HG02623 (cell line): Measurements from ENCODE around the gene PAXX.

ENCODE experiments used
- ATAC-seq: cut with Tn5 transposase; IDR thresholded peaks from one replicate; pipeline ENCODE4 v1.9.1; 2021; ENCODE audit warnings: moderate library complexity; ENCODE audit not compliant: unreplicated experiment

PAXX gene

DNA sequence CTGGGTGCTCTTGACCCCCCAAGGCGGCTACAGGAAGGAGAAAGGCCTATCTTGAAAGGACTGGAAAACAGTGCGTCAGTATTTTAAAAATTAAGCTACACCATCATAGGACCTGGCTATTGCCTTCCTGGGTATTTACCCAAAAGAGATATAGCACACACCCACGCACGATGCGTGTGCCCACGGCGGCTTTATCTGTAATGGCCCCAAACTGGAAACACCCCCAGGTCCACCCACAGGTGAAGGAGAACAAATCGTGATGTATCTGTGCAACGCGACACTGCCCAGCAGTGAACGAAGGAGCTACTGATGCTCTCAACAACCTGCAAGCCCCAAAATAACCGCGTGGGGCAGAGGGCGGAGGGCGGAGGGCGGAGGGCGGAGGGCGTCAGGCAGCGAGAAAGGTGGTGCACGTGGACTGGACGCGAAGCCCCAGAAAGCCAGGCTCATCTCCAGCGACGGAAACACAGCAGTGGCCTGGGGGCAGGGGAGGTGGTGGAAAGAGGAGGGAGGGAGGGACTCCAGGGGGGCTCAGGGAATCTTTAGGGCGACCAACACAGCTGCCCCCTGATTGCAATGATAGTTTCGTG is 27.3 kb upstream of the PAXX start:
- no peak for ATAC-seq

DNA sequence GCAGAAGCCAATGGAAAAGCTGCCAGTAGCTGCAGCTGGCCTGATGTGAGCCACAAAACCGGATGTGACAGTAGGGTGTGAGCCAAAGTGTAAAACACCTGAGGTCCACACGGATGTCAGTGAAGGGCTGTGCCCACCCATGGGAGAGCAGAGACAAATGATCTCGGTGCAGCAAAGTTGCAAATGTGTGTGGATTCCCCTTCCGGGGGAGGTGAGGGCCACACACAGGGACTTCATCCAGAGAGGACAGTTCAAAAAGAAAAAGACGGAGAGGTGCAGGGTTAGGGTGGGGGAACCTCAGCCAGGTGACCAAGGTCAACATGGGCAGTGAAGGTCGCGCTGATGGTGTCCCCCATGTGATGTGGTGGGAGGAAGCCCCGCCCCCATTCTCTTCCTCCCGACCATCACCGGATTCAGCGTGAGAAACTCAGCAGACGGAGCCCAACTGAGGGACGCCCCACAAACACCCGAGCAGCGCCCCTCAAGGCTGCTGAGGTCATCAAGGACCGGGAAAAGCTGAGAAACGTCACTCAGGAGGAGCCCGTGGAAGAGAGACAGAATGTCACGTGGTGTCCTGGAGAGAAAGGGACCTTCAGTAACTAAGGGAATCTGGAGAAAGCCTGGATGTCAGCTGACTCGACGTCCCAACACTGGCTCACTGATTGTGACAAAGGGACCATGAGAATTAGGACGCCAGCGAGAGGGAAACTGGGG is 26.3 kb upstream of the PAXX start:
- ATAC-seq, result no peak

DNA sequence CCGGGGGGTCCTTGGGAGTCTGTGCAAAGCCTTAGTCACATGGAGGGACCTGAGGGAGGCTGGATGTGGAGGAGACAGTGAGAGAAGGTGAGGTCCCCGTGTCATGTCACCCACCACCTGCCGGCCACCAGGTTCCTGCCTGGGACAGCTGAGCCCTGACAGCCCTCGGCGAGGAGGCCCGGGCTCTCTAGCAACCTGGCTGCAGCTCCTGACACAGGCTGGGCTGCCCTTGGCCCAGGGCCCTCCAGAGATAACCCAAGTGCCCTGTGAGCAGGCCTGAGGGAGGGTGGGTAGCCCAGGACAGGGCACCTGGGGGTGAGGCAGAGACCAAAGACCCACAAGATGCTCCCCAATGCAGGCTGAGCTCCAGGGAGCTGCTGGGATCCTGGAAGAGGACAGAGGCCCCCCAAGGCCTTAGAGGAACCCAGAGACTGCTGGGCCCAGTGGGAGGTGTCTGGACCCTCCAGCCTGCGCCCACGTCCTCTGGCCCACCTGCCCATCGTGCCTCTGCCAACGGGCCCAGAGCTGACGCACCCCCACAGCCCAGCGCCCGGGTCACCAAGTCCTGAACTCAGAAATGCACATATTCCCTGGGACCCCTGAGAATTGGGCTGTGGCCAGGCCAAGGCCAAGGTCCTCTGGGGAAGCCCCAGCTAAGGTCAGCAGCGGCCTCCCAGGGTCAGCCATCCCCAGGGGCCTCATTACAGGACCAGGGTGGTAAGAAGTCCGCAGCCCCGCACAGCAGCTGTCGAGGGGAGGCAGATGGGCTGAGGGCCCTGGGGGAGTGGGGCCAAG is 23.7 kb upstream of the PAXX start:
- no peak for ATAC-seq

DNA sequence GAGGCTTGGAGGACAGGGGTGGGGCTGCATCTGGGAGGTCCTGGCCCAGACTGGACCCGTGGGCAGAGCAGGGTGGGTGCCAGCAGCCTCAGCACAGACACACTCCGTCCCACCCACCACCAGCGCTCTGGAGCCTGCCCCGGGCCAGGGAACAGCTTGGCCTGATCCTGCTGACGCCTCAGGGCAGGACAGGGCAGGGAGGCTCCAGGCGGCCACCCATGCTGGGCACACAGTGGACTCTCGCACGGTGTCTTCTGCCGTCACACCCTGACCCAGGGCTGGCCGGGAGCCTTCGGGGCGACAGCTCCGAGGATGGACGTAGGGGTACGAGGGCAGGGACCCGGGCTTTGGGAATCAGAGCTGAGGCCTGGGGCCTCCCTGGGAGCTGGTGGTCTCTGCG is 23.1 kb upstream of the PAXX start:
- no peak for ATAC-seq

DNA sequence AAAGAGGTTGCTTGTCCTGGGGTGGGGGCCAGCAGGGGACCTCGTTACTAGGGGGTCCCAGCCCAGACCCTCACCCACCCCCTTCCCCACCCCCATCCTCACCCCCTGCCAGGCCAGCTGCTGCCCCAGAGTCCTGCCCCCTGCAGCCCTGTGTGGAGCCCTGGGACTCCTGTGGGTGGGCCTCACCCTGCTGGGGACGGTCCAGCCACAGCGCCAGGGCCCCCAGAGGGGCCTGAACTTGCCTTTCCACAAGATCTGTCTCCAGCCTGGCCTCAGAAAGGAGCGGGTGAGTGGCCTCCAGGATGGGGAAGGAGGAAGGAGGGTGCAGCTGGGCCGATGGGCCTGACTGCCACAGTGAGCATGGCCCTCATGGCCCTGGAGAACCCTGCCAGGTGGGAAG is 22.4 kb upstream of the PAXX start:
- ATAC-seq, result no peak

DNA sequence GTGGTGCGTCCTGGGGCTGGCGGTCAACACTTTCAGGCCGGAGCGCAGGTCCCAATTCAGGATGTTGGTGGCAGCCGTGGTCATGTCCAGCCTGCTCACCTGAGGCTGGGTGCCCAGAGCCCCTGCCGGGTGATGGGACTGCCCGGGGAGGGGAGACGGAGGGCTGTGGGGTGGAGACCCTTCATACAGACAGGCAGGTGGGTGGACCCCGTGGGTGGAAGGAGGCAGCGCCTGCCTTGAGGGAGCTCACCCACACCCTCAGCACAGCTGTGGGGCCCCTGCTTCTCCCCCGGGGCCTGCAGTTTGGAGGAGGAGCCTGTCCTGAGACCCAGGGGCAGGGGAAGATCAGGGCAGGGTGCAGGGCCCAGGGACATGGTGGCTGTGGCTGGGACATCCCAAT is 21.9 kb upstream of the PAXX start:
- no peak for ATAC-seq

DNA sequence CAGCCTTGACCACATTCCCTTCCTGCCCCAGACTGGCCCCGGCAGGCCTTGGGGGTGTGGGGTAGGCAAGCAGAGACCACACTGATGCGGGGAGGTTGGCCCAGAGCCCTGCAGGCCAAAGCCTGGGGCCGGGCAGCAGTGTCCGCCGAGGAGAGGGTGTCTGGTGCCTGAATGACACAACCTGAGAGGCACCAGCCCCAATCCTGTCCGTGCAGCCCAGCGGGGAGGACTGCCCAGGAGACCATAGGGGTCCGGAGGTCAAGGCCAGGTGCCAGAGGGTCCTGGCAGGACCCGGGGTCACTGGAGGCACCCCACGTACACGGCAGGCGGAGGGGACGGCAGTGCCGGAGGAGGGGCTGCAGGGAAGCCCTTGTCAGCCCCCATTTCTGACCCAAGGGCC is 20.5 kb upstream of the PAXX start:
- no peak for ATAC-seq

DNA sequence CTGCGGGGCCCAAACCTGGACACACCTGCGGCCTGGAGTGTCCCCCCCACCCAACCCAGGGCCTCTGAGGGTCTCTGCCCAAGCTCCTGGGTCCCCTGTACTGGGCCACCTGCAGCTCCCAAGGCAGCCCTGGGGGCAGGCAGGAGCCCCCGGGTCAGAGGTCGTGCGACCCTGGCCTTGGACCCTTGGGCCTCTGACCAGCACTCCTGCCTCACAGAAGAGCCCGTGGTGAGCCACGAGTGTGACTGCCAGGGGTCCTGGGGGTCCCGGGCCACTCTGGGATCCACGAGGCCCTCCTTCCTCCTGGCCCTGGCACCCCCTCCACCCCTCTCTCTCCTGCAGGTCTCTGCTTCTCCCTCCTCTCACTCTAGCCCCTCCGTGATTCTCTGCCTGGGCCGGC is 19.9 kb upstream of the PAXX start:
- ATAC-seq, result no peak

DNA sequence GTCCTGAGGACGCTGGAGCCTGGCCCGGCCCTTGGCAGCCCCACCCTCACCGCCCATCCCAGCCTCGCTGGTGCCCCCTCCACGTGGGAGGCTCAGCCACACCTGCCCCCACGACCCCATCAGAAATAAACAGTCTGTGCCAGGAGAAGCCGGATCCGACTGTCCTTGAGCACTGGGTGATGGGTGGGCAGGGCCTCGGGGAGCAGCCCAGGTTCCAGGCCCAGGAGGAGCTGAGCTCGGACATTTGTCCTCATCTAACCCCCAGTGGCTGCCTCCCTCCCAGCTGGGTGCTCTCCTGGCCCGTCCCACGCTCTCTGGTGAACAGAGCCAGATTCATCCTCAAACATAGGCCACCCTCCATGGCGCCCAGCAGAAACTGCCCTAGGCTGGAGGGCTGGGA is 19.5 kb upstream of the PAXX start:
- ATAC-seq, result no peak

DNA sequence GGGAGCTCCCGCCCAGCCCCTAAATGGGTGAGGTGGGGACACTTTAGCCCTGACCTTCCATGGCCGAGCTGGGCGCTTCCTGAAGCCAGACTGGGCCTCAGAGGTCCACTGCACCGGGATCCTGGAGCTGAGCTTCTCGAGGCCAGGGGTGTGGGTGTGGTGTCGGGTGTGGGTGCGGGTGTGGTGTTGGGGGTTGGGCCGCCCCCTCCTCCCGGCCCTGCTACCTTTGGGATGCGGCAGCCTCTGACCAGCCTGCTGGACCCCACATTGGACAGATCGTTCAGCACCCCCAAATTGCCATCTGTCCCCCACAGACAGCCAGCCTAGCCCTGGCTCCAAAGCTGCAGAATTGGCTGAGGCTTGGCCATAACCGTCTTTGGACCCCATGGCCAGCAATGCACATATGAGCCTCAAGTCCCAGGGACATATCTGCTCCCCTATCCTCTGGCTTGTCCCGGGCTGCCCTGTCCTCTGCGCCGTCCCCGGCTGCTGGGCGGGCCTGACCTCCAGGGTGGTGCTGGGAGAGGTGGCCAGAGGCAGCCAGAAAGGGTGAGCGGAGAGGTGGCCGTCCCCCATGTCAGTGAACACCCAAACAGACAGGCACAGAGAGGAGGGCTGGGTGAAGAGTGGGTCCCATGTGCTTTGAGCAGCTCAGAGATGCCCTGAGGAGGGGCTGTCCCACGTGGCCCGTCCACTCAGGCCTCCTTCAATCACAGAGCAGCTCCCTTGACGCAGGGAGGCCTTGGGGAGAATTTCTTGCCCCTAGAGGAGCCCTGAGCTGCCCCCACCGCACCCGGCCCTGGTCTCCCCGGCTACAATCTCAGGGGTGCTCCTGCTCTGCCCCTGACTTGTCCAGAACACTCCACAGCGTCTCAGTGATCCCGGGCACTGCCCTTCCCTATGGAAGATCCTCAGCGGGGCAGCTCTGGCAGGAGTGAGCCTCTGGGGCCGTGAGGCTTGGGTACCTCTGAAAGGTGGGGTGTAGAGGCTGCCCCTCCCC is 18.3 kb upstream of the PAXX start:
- ATAC-seq, result no peak

DNA sequence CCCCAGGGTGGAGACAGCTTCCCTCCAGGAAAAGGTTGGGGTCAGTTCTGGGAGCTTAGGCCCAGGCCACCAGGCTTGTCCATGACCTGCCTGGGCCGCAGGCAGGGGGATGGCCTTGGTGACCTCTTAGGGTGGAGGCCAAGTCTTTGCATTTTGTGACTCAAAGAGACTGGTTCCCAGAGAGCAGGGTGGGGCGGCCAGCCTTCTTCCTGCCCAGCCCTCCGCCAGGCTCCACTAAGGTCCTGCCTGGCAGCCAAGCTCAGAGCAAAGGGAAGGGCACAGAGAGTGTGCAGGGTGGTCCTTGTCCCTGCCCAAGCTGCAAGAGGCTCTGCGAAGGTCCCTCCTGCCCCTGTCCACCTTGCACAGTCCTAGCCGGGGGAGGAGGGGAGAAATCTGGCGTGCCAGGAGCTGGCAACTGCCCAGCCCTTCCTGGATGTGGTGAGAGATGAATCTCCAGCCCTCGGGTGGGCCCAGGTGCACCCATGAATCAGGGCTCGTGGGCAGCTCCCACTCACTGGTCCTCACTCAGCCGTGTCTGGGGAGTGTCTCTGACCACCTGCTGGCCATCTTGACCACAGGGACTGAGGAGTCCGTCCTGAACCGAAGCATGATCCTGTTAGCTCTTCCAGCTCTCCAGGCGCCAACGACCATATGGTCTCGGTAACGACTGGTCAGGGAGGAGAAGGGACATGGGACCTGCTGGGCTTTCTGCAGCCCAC is 17.2 kb upstream of the PAXX start:
- no peak for ATAC-seq

DNA sequence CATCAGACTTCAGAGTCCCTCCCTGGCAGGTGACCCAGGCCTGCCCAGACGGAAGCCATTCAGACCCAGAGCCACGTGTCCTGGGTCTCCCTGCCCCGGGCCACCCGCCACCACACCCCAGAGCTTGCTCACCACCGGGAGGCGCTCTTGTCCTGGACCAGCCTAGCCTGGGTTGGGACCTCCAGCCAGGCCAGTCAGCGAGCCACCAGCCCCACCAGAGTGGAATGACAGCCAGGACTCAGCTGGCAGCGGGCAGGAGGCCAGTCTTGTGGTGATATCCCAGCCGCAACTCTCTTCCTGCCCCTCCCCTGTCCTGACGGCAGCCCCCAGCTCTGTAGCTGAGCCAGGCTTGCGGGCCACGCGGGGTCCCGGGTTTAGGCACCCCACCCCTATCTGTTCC is 16.6 kb upstream of the PAXX start:
- ATAC-seq, result no peak

DNA sequence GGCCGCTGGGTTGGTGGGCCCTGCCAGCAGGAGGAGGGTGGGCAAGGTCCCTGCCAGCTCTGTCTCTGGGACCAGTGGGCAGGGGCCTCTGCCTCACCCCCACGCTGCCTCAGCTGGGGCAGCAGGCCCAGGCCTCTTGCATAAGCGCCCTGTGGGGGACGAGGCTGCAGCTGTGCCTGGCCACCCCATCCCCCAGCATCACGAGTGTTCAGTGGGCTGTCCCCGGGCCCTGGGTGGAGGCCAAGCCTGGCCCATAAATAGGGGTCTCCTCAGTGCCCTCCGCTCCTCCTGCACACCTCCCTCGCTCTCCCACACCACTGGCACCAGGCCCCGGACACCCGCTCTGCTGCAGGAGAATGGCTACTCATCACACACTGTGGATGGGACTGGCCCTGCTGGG is 15.0 kb upstream of the PAXX start, which contains the start of gene PTGDS:
TSS of gene PTGDS (plus strand) at position 282 of the 400 bp plus-strand sequence. CDS start at position 357, 75 bp downstream.
- ATAC-seq, result no peak

DNA sequence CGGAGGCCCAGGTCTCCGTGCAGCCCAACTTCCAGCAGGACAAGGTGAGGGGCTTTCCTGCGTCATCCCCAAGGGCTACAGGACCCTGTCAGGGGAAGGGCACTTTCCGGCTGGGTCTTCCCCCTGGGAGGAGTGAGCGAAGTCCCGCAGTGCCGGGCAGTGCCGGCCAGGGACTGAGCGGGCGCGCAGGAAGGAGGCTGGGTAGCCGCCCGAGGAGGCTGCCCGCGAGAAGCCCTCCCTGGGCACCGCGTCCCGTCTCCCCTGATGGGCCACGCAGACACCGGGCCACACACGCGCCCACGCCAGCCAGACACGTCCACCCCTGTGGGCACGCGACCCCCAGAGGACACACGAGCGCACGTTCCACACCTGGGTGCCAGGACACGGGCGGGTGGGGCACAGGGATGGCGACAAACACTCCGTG is 14.6 kb upstream of the PAXX start:
- ATAC-seq, result no peak

DNA sequence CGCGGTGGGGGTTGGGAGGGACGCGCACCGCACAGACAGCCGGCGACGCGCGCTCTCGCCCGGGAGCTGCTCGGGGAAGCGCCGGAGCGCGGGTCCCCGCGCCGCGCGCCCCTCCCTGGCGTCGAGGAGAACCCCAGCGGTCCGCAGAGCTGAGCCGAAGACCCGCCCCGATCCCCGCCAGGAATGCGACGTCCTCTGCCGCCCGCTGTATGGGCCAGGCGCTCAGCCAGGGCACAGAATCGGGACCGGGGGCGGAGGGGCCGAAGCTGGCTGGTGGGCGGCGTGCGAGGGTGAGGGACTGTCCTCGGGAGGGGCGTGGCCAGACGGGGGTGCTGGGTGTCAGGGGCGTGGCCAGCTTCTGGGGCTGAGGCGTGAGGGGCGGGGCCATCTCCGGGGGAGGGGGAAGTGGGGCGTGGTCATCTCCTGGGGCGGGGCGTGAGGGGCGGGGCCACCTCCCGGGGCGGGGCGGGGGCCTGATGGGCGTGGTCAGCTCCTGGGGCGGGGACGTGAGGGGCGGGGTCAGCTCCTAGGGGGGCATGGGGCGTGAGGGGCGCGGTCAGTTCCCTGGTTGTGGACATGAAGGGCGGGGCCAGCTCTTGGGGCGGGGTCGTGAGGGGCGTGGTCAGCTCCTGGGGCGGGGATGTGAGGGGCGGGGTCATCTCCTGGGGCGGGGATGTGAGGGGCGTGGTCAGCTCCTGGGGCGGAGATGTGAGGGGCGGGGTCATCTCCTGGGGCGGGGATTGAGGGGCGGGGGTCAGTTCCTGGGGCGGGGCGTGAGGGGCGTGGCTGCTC is 14.0 kb upstream of the PAXX start:
- no peak for ATAC-seq

DNA sequence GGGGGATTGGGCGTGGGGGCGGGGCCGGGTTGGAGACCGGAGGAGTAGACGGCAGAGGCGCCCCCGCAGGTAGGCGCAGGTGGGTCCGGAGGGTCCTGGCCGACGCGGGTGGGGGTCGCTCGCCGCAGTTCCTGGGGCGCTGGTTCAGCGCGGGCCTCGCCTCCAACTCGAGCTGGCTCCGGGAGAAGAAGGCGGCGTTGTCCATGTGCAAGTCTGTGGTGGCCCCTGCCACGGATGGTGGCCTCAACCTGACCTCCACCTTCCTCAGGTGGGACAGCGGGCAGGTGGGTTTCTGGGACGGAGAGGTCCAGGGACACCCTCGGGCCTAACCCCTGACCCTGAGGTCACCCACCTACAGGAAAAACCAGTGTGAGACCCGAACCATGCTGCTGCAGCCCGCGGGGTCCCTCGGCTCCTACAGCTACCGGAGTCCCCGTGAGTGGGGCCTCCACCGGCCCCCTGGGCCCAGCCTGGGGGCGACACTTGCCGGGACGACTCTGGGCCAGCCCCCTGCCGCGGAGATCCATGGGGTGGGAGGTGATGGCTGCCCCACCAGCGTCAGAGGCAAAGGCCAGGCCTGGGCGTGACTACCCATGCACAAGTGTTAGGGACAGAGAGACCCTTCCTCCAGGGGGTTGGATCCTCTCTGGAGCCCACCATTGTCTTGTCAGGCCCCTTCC is 13.2 kb upstream of the PAXX start:
- no peak for ATAC-seq

DNA sequence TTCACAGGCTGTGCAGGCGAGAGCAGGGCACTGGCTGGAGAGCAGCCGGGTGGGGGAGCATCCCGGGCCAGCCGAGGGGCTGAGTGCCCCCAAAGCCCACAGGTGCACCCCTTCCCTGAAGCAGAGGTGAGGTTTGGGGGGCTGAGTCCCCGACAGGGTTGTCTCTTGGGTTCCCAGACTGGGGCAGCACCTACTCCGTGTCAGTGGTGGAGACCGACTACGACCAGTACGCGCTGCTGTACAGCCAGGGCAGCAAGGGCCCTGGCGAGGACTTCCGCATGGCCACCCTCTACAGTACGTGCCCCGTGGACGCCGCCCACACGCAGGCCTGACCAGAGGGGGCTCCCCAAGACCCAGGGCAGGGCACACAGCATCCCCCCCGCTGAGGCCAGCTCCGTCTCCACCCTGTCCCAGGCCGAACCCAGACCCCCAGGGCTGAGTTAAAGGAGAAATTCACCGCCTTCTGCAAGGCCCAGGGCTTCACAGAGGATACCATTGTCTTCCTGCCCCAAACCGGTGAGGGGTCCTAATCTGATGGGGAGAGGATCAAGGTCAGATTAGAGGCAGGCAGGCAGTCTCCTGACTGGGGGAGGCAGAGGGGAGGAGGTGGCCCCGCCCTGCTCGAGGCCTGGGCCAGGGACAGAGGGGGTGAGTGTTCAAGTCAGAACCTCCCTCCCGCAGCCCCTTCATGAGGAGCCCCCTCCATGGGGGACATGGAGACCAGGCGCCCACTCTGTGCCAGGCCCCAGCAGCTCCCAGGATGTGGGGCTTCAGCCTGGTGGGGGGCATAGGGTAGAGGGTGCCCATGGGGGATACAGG is 12.2 kb upstream of the PAXX start:
- no peak for ATAC-seq
